ENCODE measurements around the gene CD274.
A peak's percentile ranks its signal among the peaks of the same experiment; 100 is the strongest.

The CD274 gene

GRCh38 chr9:5478206-5478605, 27.9 kb downstream of the CD274 start:
- H3K4me2 ChIP-seq (ENCODE audit: low read length) = no peak overlapping the region
- no peak overlapping the region for H3K56ac ChIP-seq (ENCODE audit: low read length)
- no peak overlapping the region for H3K27ac ChIP-seq (ENCODE audit: low read depth, low read length)
- no peak overlapping the region for H4K8ac ChIP-seq (ENCODE audit: low read depth, low read length)
- WGBS (ENCODE audit: extremely low coverage, insufficient coverage, low lambda C conversion rate) = no CpG with 5 or more reads among the region's 2 CpGs
- H3K23ac ChIP-seq (ENCODE audit: low read length) = no peak overlapping the region
- no peak overlapping the region for H3K4ac ChIP-seq (ENCODE audit: low read depth, low read length)
- no peaks in the 10 kb centered on the region for H3K79me1 ChIP-seq (ENCODE audit: low read length)
- H2BK15ac ChIP-seq (replicated peaks; ENCODE audit: low read depth) = no peak overlapping the region
- no peak overlapping the region for H3K18ac ChIP-seq (ENCODE audit: low read length)
- DNase-seq = no peak
- H4K5ac ChIP-seq (ENCODE audit: low read length) = no peak overlapping the region
- H3K27me3 ChIP-seq (ENCODE audit: insufficient read depth, low read length, poor library complexity) = no peaks in the 10 kb centered on the region
- no peak overlapping the region for H2AK5ac ChIP-seq (ENCODE audit: low read length)
- no peaks in the 10 kb centered on the region for H3K36me3 ChIP-seq (ENCODE audit: control insufficient read depth, insufficient read depth, low read length)
- no peaks in the 10 kb centered on the region for H3K79me2 ChIP-seq (ENCODE audit: control insufficient read depth, insufficient read depth, low read length)
- H3K9ac ChIP-seq (ENCODE audit: low read length) = no peak overlapping the region
- no peak overlapping the region for H3K4me3 ChIP-seq (ENCODE audit: low read length)
- H2BK5ac ChIP-seq (ENCODE audit: low read length) = no peak overlapping the region
- H2BK120ac ChIP-seq (ENCODE audit: low read depth, low read length) = no peak overlapping the region
- H3K4me1 ChIP-seq (ENCODE audit: control insufficient read depth, low read depth, low read length) = no peaks in the 10 kb centered on the region

- Histone ChIP-seq H3K23ac (ENCODE audit: low read length) (no peak overlapping the region), H3K4me2 (ENCODE audit: low read length) (no peak overlapping the region), H3K4me3 (ENCODE audit: low read length) (no peak overlapping the region), H3K36me3 (ENCODE audit: control insufficient read depth, insufficient read depth, low read length) (no peaks in the 10 kb centered on the region), H4K8ac (ENCODE audit: low read depth, low read length) (no peak overlapping the region), H3K18ac (ENCODE audit: low read length) (no peak overlapping the region), H2BK120ac (ENCODE audit: low read depth, low read length) (no peak overlapping the region), H2BK15ac (replicated peaks; ENCODE audit: low read depth) (no peak overlapping the region), H4K5ac (ENCODE audit: low read length) (no peak overlapping the region), H3K4ac (ENCODE audit: low read depth, low read length) (no peak overlapping the region), H2BK5ac (ENCODE audit: low read length) (no peak overlapping the region), H2AK5ac (ENCODE audit: low read length) (no peak overlapping the region), H3K27me3 (ENCODE audit: insufficient read depth, low read length, poor library complexity) (no peaks in the 10 kb centered on the region), H3K27ac (ENCODE audit: low read depth, low read length) (no peak overlapping the region), H3K9ac (ENCODE audit: low read length) (no peak overlapping the region), H3K79me1 (ENCODE audit: low read length) (no peaks in the 10 kb centered on the region), H3K56ac (ENCODE audit: low read length) (no peak overlapping the region), H3K4me1 (ENCODE audit: control insufficient read depth, low read depth, low read length) (peaks cover 2% of the 10 kb centered on the region), H3K79me2 (ENCODE audit: control insufficient read depth, insufficient read depth, low read length) (no peaks in the 10 kb centered on the region)
- DNase-seq = no peak
- no CpG with 5 or more reads among the region's 3 CpGs for WGBS (ENCODE audit: extremely low coverage, insufficient coverage, low lambda C conversion rate)
These were observed 29.8 kb downstream of the CD274 start for GRCh38 chr9:5479994-5480694.

- Histone ChIP-seq H3K4me2 (ENCODE audit: low read length) (no peak overlapping the region), H3K4me3 (ENCODE audit: low read length) (no peak overlapping the region), H3K9ac (ENCODE audit: low read length) (no peak overlapping the region), H3K79me1 (ENCODE audit: low read length) (no peaks in the 10 kb centered on the region), H3K18ac (ENCODE audit: low read length) (no peak overlapping the region), H3K4me1 (ENCODE audit: control insufficient read depth, low read depth, low read length) (peaks cover 3% of the 10 kb centered on the region), H2BK15ac (replicated peaks; ENCODE audit: low read depth) (no peak overlapping the region), H3K56ac (ENCODE audit: low read length) (no peak overlapping the region), H3K79me2 (ENCODE audit: control insufficient read depth, insufficient read depth, low read length) (no peaks in the 10 kb centered on the region), H2AK5ac (ENCODE audit: low read length) (no peak overlapping the region), H3K4ac (ENCODE audit: low read depth, low read length) (no peak overlapping the region), H4K5ac (ENCODE audit: low read length) (no peak overlapping the region), H3K27me3 (ENCODE audit: insufficient read depth, low read length, poor library complexity) (no peaks in the 10 kb centered on the region), H4K8ac (ENCODE audit: low read depth, low read length) (no peak overlapping the region), H2BK120ac (ENCODE audit: low read depth, low read length) (no peak overlapping the region), H3K23ac (ENCODE audit: low read length) (no peak overlapping the region), H2BK5ac (ENCODE audit: low read length) (no peak overlapping the region), H3K36me3 (ENCODE audit: control insufficient read depth, insufficient read depth, low read length) (no peaks in the 10 kb centered on the region), H3K27ac (ENCODE audit: low read depth, low read length) (no peak overlapping the region)
- DNase-seq = no peak
- no CpG with 5 or more reads among the region's 4 CpGs for WGBS (ENCODE audit: extremely low coverage, insufficient coverage, low lambda C conversion rate)
These were observed 30.6 kb downstream of the CD274 start for GRCh38 chr9:5480919-5481318.

GRCh38 chr9:5481322-5482040, 31.1 kb downstream of the CD274 start:
- H3K56ac ChIP-seq (ENCODE audit: low read length) = no peak overlapping the region
- H3K4me2 ChIP-seq (ENCODE audit: low read length) = no peak overlapping the region
- H2BK5ac ChIP-seq (ENCODE audit: low read length) = no peak overlapping the region
- no peak overlapping the region for H4K5ac ChIP-seq (ENCODE audit: low read length)
- H3K18ac ChIP-seq (ENCODE audit: low read length) = no peak overlapping the region
- H3K23ac ChIP-seq (ENCODE audit: low read length) = no peak overlapping the region
- no peaks in the 10 kb centered on the region for H3K36me3 ChIP-seq (ENCODE audit: control insufficient read depth, insufficient read depth, low read length)
- no peak overlapping the region for H2BK15ac ChIP-seq (replicated peaks; ENCODE audit: low read depth)
- H3K4me3 ChIP-seq (ENCODE audit: low read length) = no peak overlapping the region
- H2BK120ac ChIP-seq (ENCODE audit: low read depth, low read length) = no peak overlapping the region
- no peaks in the 10 kb centered on the region for H3K79me2 ChIP-seq (ENCODE audit: control insufficient read depth, insufficient read depth, low read length)
- WGBS (ENCODE audit: extremely low coverage, insufficient coverage, low lambda C conversion rate) = no CpG with 5 or more reads among the region's 5 CpGs
- no peak overlapping the region for H2AK5ac ChIP-seq (ENCODE audit: low read length)
- H3K27me3 ChIP-seq (ENCODE audit: insufficient read depth, low read length, poor library complexity) = no peaks in the 10 kb centered on the region
- no peaks in the 10 kb centered on the region for H3K79me1 ChIP-seq (ENCODE audit: low read length)
- no peak overlapping the region for H3K4ac ChIP-seq (ENCODE audit: low read depth, low read length)
- no peak overlapping the region for H3K9ac ChIP-seq (ENCODE audit: low read length)
- H4K8ac ChIP-seq (ENCODE audit: low read depth, low read length) = no peak overlapping the region
- H3K27ac ChIP-seq (ENCODE audit: low read depth, low read length) = no peak overlapping the region
- peaks cover 3% of the 10 kb centered on the region for H3K4me1 ChIP-seq (ENCODE audit: control insufficient read depth, low read depth, low read length)
- DNase-seq = no peak

GRCh38 chr9:5482194-5482593, 31.9 kb downstream of the CD274 start:
- H3K23ac ChIP-seq (ENCODE audit: low read length) = no peak overlapping the region

More at GRCh38 chr9:5482194-5482593, 31.9 kb downstream of the CD274 start:
- Histone ChIP-seq H4K8ac (ENCODE audit: low read depth, low read length) (no peak overlapping the region), H3K27me3 (ENCODE audit: insufficient read depth, low read length, poor library complexity) (no peaks in the 10 kb centered on the region), H2BK15ac (replicated peaks; ENCODE audit: low read depth) (no peak overlapping the region), H3K27ac (ENCODE audit: low read depth, low read length) (no peak overlapping the region), H3K4ac (ENCODE audit: low read depth, low read length) (no peak overlapping the region), H3K79me1 (ENCODE audit: low read length) (no peaks in the 10 kb centered on the region), H3K4me3 (ENCODE audit: low read length) (no peak overlapping the region), H3K79me2 (ENCODE audit: control insufficient read depth, insufficient read depth, low read length) (no peaks in the 10 kb centered on the region), H2AK5ac (ENCODE audit: low read length) (no peak overlapping the region), H3K9ac (ENCODE audit: low read length) (no peak overlapping the region), H3K18ac (ENCODE audit: low read length) (no peak overlapping the region), H3K4me2 (ENCODE audit: low read length) (no peak overlapping the region), H3K4me1 (ENCODE audit: control insufficient read depth, low read depth, low read length) (peaks cover 3% of the 10 kb centered on the region), H2BK120ac (ENCODE audit: low read depth, low read length) (no peak overlapping the region), H2BK5ac (ENCODE audit: low read length) (no peak overlapping the region), H3K56ac (ENCODE audit: low read length) (no peak overlapping the region), H3K36me3 (ENCODE audit: control insufficient read depth, insufficient read depth, low read length) (no peaks in the 10 kb centered on the region), H4K5ac (ENCODE audit: low read length) (no peak overlapping the region)
- no CpG with 5 or more reads among the region's 8 CpGs for WGBS (ENCODE audit: extremely low coverage, insufficient coverage, low lambda C conversion rate)
- DNase-seq = peak; percentile 8

Data from mesendoderm (in vitro differentiated cells).